AG10803 (cell line): ENCODE data around the gene CMIP.
A peak's percentile ranks its signal among the peaks of the same experiment; 100 is the strongest.

Experiments
- DNase-seq: peaks from one replicate; pipeline ENCODE4 v3.0.0; 2010; ENCODE audit warnings: low read depth
- H3K4me3 ChIP-seq: 2 replicates; pipeline ENCODE4 v1.5.1; 2011; ENCODE audit warnings: mild to moderate bottlenecking, low read length, control low read depth
- TF ChIP-seq, protein P1 (sequence below): conservative IDR thresholded peaks from 2 replicates; pipeline ENCODE4 v1.5.1; 2011; ENCODE audit warnings: mild to moderate bottlenecking, low read length, control low read depth, inconsistent platforms

CMIP gene

DNA sequence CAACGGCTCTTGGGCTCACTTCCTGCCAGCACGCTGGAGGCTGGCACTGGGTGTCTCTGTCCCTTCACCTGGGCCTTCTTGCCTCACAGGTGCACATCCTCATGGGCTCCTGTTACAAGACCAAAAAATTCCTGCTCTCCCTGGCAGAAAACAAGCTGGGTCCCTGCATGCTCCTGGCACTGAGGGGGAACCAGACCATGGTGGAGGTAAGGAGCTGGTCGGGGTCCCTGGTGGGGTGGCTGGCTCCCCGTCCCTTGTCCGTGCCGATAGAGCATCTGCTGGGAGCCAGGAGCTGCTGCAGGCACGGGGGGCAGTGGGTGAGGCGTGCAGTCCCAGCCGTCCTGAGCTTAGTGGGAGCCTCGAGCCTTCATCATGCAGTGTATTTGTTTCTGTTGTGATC is 255.0 kb downstream of the CMIP start:
- TF ChIP-seq, protein P1, sequence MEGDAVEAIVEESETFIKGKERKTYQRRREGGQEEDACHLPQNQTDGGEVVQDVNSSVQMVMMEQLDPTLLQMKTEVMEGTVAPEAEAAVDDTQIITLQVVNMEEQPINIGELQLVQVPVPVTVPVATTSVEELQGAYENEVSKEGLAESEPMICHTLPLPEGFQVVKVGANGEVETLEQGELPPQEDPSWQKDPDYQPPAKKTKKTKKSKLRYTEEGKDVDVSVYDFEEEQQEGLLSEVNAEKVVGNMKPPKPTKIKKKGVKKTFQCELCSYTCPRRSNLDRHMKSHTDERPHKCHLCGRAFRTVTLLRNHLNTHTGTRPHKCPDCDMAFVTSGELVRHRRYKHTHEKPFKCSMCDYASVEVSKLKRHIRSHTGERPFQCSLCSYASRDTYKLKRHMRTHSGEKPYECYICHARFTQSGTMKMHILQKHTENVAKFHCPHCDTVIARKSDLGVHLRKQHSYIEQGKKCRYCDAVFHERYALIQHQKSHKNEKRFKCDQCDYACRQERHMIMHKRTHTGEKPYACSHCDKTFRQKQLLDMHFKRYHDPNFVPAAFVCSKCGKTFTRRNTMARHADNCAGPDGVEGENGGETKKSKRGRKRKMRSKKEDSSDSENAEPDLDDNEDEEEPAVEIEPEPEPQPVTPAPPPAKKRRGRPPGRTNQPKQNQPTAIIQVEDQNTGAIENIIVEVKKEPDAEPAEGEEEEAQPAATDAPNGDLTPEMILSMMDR: no peak
- no peak for DNase-seq

DNA sequence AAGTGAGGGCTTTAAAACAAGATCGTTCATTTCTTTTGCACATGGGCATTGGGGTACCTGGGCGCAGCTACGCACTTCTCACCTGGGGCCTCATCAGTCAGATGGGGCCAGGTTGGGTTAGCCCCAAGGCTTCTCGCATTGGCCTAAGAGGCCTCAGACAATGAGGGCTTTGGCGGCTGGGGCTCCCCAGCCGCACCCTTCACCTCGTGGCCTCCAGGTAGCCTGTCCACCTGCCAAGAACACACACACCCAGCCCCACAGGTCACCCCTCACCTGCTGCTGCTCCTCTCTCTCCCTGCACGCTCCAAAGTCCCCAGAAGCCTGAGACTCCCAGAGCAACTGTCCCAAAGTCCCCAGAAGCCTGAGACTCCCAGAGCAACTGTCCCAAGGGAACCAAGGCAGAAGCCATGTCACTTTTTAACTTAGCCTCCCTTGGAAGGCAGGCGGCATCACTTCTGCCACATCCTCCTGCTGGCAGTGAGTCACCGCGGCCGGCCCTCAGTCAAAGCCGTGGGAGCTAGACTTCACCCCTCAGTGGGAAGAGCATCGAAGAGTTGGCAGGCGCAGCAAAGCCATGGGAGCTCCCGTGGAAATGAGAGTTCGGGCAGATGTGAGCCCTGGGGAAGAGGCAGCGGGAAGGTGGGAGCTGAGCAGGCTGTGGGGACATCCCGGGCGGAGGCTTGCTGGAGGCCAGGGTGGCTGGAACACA is 255.6 kb downstream of the CMIP start:
- H3K4me3 ChIP-seq: no peak overlapping the region
- TF ChIP-seq, protein P1: no peak
- no peak for DNase-seq

More for the DNA sequence above, 255.0 kb downstream of the CMIP start:
- no peak overlapping the region for H3K4me3 ChIP-seq

GRCh38 chr16:81700780-81701165 is 256.2 kb downstream of the CMIP start:
- TF ChIP-seq, protein P1: no peak
- no peak for DNase-seq
- no peak overlapping the region for H3K4me3 ChIP-seq

DNA sequence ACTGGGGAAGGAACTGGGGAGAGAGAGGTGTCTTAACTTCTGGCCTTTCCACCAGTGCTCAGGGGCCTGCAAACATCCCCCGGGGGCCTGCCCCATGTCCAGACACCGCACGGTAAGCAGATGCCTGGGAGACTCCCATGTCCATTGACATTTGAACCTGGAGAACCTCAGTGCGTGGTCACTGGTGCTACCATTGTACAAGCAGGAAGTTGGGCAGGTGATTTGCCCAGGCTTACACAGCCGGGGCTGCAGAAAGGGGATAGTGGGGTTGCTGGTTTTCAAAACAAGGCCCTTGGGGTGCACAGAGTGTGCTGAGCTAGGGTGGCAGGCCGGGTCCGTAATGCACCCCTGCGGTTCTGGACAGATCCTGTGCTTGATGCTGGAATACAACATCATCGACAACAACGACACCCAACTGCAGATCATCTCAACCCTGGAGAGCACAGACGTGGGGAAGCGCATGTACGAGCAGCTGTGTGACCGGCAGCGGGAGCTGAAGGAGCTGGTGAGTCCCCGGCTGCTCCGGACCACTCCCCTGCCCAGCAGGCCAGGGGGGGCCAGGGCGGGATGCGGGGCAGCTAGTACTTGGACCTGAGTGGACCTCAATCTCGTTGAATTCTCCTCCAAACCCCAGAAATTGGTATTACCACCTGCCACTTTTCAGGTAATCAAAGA is 256.8 kb downstream of the CMIP start:
- H3K4me3 ChIP-seq: no peak overlapping the region
- no peak for DNase-seq
- TF ChIP-seq, protein P1: no peak

DNA sequence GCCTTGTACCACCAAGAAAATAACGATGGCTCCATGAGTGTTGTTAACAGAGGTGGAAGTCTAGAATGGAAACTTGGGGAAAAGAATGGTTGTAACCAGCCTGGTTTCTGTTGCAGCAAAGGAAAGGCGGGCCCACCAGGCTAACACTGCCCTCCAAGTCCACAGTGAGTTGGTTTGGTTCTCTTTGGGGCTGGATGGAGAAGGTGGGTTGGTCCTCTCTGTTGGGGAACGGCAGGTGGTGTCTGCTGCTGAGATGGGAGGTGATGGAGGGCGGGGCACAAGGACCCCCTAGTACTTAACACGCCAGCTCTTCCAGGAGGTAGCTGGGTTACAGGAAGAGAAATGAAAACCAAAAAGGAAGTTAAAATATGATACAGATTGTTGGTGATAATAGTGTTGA is 257.9 kb downstream of the CMIP start:
- TF ChIP-seq, protein P1: no peak
- H3K4me3 ChIP-seq: no peak overlapping the region
- no peak for DNase-seq

- peak overlapping the region; percentile 60 for H3K4me3 ChIP-seq
- TF ChIP-seq, protein P1: no peak
- peak; percentile 92 for DNase-seq
Measured at GRCh38 chr16:81703177-81704155, 258.9 kb downstream of the CMIP start.
